Occipital lobe (tissue), 2 donors: ENCODE data around the gene PDZD2. TPM values are rescaled to one million over a fixed set of nuclear protein-coding genes. Genes with fewer than 3 reads are reported as not detected.
"Not testable (repeated sequence)": the region's sequence is repeated elsewhere in the genome, so short reads cannot be mapped to it uniquely, and the experiment has no call there.

ENCODE experiments used
- DNase-seq: peaks from one replicate; lab custom pipeline; 2025; lab: John Stamatoyannopoulos, UW
- total RNA-seq: library from RNA; depleted of rRNA; stranded (reverse); fragments of >200 nt; gene quantifications from one replicate; pipeline ENCODE4 v1.2.3, GENCODE V29; 2014

PDZD2 gene
- total RNA-seq, 1 donor from 2014 or later, result 22.0 TPM

GRCh38 chr5:31731710-31732301 is 92.9 kb downstream of the PDZD2 start:
- DNase-seq, result no peak

GRCh38 chr5:31732821-31733220 is 93.9 kb downstream of the PDZD2 start:
- not testable (repeated sequence) for DNase-seq

- peak; percentile 70 for DNase-seq
These were observed 94.4 kb downstream of the PDZD2 start for GRCh38 chr5:31733371-31733770.

GRCh38 chr5:31736127-31736526 is 97.2 kb downstream of the PDZD2 start:
- DNase-seq, result no peak

- peak; percentile 21 for DNase-seq
These were observed 99.3 kb downstream of the PDZD2 start for GRCh38 chr5:31738199-31738598.

- DNase-seq, result peak; percentile 36
These were observed 102.6 kb downstream of the PDZD2 start for GRCh38 chr5:31741496-31741895.

- no peak for DNase-seq
These were observed 104.7 kb downstream of the PDZD2 start for GRCh38 chr5:31743678-31744077.

- DNase-seq, result no peak
These were observed 109.7 kb downstream of the PDZD2 start for GRCh38 chr5:31748458-31749172.

GRCh38 chr5:31750215-31750614 is 111.3 kb downstream of the PDZD2 start:
- DNase-seq, result no peak

- DNase-seq, result peak; percentile 35
These were observed 112.7 kb downstream of the PDZD2 start for GRCh38 chr5:31751610-31752009.

- DNase-seq, result no peak
These were observed 114.9 kb downstream of the PDZD2 start for GRCh38 chr5:31753700-31754357.

GRCh38 chr5:31754358-31754704 is 115.4 kb downstream of the PDZD2 start:
- DNase-seq, result no peak

GRCh38 chr5:31754741-31755675 is 116.1 kb downstream of the PDZD2 start:
- no peak for DNase-seq

GRCh38 chr5:31755676-31756230 is 116.8 kb downstream of the PDZD2 start:
- DNase-seq, result no peak

GRCh38 chr5:31757806-31758205 is 118.9 kb downstream of the PDZD2 start:
- no peak for DNase-seq

GRCh38 chr5:31758803-31759425 is 120.0 kb downstream of the PDZD2 start:
- DNase-seq, result peak; percentile 65

- no peak for DNase-seq
These were observed 121.0 kb downstream of the PDZD2 start for GRCh38 chr5:31759925-31760324.

- DNase-seq, result no peak
These were observed 122.9 kb downstream of the PDZD2 start for GRCh38 chr5:31761877-31762276.

GRCh38 chr5:31763424-31763823 is 124.5 kb downstream of the PDZD2 start:
- no peak for DNase-seq

- DNase-seq, result not testable (repeated sequence)
These were observed 125.8 kb downstream of the PDZD2 start for GRCh38 chr5:31764687-31765086.
